Vagina (tissue), 2 donors: Measurements from ENCODE around the gene MELTF. TPM values are rescaled to one million over a fixed set of nuclear protein-coding genes. Genes with fewer than 3 reads are reported as not detected.
A peak's percentile ranks its signal among the peaks of the same experiment; 100 is the strongest.

Experiments used
- DNase-seq, 2 donors: peaks; one replicate each; pipeline ENCODE4 v3.0.0-alpha.2; 2017; ENCODE audit errors: extremely low spot score in 2 of 2
- H3K27ac ChIP-seq: fragments of 200-600 bp; sonication (generic); one replicate; pipeline ENCODE4 v1.5.1; 2019
- H3K27me3 ChIP-seq: fragments of 200-600 bp; sonication (generic); one replicate; pipeline ENCODE4 v1.5.1; 2019
- H3K36me3 ChIP-seq, 2 donors: fragments of 200-600 bp; sonication (generic); one replicate each; pipeline ENCODE4 v1.5.1; 2017 to 2019
- H3K4me1 ChIP-seq: fragments of 200-600 bp; sonication (generic); one replicate; pipeline ENCODE4 v1.5.1; 2019
- H3K4me3 ChIP-seq, 2 donors: fragments of 200-600 bp; sonication (generic); 1 replicate in 1 of 2; 2 replicates in 1 of 2; pipeline ENCODE4 v1.5.1; 2016 to 2019
- H3K9me3 ChIP-seq: fragments of 200-600 bp; sonication (generic); one replicate; pipeline ENCODE4 v1.5.1; 2019
- CTCF ChIP-seq, 3 experiments: fragments of 450-650 bp in 2 of 3; fragments of 200-600 bp in 1 of 3; sonication (generic) in 1 of 3; IDR thresholded peaks; one replicate each; pipeline ENCODE4 v1.5.1; 2017 to 2019; ENCODE audit warnings: antibody characterized with exemption in 3 of 3, mild to moderate bottlenecking in 2 of 3, moderate library complexity in 2 of 3
- POLR2A ChIP-seq, 2 donors: fragments of 450-650 bp; IDR thresholded peaks; one replicate each; pipeline ENCODE4 v1.6.1; 2017; ENCODE audit warnings: antibody characterized with exemption in 2 of 2, mild to moderate bottlenecking in 2 of 2, moderate library complexity in 2 of 2
- POLR2AphosphoS5 ChIP-seq, 2 donors: sonication (generic); formaldehyde crosslinking; IDR thresholded peaks; one replicate each; pipeline ENCODE4 v1.9.0; 2017; ENCODE audit warnings: antibody characterized with exemption in 2 of 2, mild to moderate bottlenecking in 2 of 2, low read depth in 1 of 2; ENCODE audit not compliant: insufficient read depth in 1 of 2
- intact Hi-C: fragments of 100-400 bp; cut with DNase I; formaldehyde crosslinking; loops from one replicate; pipeline ENCODE4 v1.15.1; 2023
- total RNA-seq: library from RNA; depleted of rRNA; stranded (reverse); fragments of >200 nt; gene quantifications from one replicate; pipeline ENCODE4 v1.2.3, GENCODE V29; 2016

MELTF gene
- total RNA-seq, 1 donor from 2014 or later = 23.6 TPM

- intact Hi-C loops = no loop called here
- peak; percentile 67 to 84 for DNase-seq
- Histone ChIP-seq H3K36me3 (no peaks in the 10 kb centered on the region), H3K27ac (no peak overlapping the region), H3K9me3 (no peaks in the 10 kb centered on the region), H3K4me1 (peaks cover 18% of the 10 kb centered on the region), H3K4me3 (no peak overlapping the region), H3K27me3 (no peaks in the 10 kb centered on the region)
- TF ChIP-seq POLR2AphosphoS5 (IDR thresholded peaks at IDR 0.05; ENCODE audit: insufficient read depth in 1 of 2, low read depth in 1 of 2) (no peak), CTCF (IDR thresholded peaks at IDR 0.05) (no peak), POLR2A (IDR thresholded peaks at IDR 0.05) (no peak)
Measured at GRCh38 chr3:197025736-197026480, 3.7 kb downstream of the MELTF start.

DNA sequence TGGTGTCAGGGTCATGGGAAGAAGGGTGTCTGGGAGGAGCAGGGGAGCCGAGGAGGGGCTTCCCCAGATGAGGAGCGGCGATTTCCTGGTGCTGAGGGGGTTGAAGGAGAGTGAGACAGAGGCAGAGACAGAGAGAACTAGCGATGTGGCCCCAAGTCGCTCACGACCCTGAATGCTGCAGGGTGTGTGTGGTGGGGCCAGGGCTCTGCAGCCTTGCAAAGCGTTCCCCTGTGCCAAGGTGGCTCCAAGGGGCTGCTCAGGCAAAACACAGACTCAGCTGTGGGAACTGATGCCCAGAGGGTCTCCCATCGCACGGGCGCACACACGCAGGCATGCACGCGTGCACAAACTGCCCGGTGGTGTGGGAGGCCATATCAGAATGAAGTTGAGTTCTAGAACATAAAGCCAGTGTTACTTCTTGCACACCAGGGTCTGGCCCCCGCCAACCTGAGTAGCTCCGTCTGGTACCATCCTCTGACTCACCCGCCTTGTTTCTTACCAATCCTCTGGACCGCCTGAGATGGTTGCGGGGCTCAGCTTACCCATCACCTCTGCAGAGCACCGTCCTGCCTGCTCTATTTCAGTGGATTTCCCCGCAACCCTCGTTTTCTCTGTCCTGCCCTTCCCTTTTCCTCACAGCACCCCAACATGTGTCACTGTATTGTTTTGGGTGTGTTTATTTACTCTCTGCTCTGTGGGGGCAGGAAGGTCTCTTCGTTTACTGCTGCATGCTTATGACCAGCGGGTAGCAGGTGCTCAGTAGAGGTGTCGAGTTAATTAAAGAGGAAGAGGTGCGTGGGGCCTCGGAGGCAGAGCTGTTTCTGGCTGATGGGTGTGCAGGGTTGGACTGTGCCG, 4.5 kb downstream of the MELTF start:
- H3K4me3 ChIP-seq = no peak overlapping the region
- TF ChIP-seq POLR2AphosphoS5 (IDR thresholded peaks at IDR 0.05; ENCODE audit: insufficient read depth in 1 of 2, low read depth in 1 of 2) = no peak
- no peak for TF ChIP-seq CTCF (IDR thresholded peaks at IDR 0.05)
- TF ChIP-seq POLR2A (IDR thresholded peaks at IDR 0.05) = no peak
- no peaks in the 10 kb centered on the region for H3K27me3 ChIP-seq
- DNase-seq = peak in 1 of 2 donors; percentile 91
- H3K27ac ChIP-seq = no peak overlapping the region
- H3K4me1 ChIP-seq = peaks cover 15% of the 10 kb centered on the region
- intact Hi-C loops = no loop called here
- no peaks in the 10 kb centered on the region for H3K9me3 ChIP-seq
- no peaks in the 10 kb centered on the region for H3K36me3 ChIP-seq

DNA sequence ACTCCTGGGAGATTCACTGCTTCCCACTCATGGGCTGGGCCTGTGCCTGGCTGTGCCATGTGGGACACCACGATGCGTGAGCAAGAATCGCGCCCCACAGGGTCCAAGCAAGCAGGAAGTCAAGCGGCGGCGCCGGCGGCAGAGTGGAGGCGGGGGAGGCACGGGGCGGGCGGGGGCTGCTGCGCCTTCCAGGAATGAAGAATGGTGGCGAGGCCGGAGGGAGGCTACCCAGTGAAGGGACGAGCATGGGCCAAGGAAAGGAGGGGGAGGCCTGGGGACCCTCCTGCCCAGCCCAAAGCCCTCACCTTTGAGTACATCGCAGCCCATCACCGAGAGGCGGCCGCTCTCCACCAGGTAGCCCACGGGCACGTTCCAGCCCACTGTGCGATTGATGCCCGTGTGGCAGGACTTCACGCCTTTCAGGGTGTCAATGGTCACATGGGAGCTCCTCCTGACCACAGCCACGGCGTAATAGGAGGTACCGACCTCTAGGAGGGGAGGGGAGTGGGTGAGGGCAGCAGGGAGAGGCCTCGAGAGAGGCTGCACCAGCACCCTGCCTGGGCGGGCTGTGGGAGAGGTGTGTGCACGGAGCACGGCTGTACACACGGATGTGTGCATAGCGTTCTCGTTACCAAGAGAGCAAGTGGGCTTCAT, 5.5 kb downstream of the MELTF start:
- H3K9me3 ChIP-seq = no peaks in the 10 kb centered on the region
- no peaks in the 10 kb centered on the region for H3K36me3 ChIP-seq
- DNase-seq = peak in 1 of 2 donors; percentile 84
- intact Hi-C loops = no loop called here
- H3K4me1 ChIP-seq = peaks cover 9% of the 10 kb centered on the region
- H3K4me3 ChIP-seq = no peak overlapping the region
- TF ChIP-seq CTCF (IDR thresholded peaks at IDR 0.05) = no peak
- H3K27me3 ChIP-seq = no peaks in the 10 kb centered on the region
- no peak overlapping the region for H3K27ac ChIP-seq

GRCh38 chr3:197023241-197023997, 6.2 kb downstream of the MELTF start:
- Histone ChIP-seq H3K27ac (no peak overlapping the region), H3K4me1 (peaks cover 2% of the 10 kb centered on the region), H3K36me3 (no peaks in the 10 kb centered on the region), H3K9me3 (no peaks in the 10 kb centered on the region), H3K4me3 (no peak overlapping the region), H3K27me3 (no peaks in the 10 kb centered on the region)
- intact Hi-C loops = no loop called here
- TF ChIP-seq POLR2AphosphoS5 (IDR thresholded peaks at IDR 0.05; ENCODE audit: insufficient read depth in 1 of 2, low read depth in 1 of 2) = no peak
- no peak for TF ChIP-seq CTCF (IDR thresholded peaks at IDR 0.05)
- TF ChIP-seq POLR2A (IDR thresholded peaks at IDR 0.05) = no peak
- peak in 1 of 2 donors; percentile 84 for DNase-seq
